ENCODE results near the gene IRAK3.

IRAK3 gene

GRCh38 chr12:66262737-66263136 is 73.7 kb downstream of the IRAK3 start:
- TF ChIP-seq SIN3A (IDR thresholded peaks at IDR 0.05; ENCODE audit: borderline replicate concordance, insufficient read depth, low read length) (no peak), REST (IDR thresholded peaks at IDR 0.05; ENCODE audit: insufficient read depth in 1 of 2, low read depth in 2 of 2, low read length in 2 of 2) (no peak), POLR2AphosphoS5 (IDR thresholded peaks at IDR 0.05; ENCODE audit: low read depth, low read length) (no peak), TAF1 (IDR thresholded peaks at IDR 0.05; ENCODE audit: borderline replicate concordance, insufficient read depth, low read length) (no peak), FOXP2 (optimal IDR thresholded peaks at IDR 0.05; ENCODE audit: borderline replicate concordance, extremely low read depth, extremely low read length, insufficient read depth) (no peak)

GRCh38 chr12:66268562-66268961 is 79.5 kb downstream of the IRAK3 start:
- no peak for TF ChIP-seq REST (IDR thresholded peaks at IDR 0.05; ENCODE audit: insufficient read depth in 1 of 2, low read depth in 2 of 2, low read length in 2 of 2)
- no peak for TF ChIP-seq TAF1 (IDR thresholded peaks at IDR 0.05; ENCODE audit: borderline replicate concordance, insufficient read depth, low read length)
- no peak for TF ChIP-seq POLR2AphosphoS5 (IDR thresholded peaks at IDR 0.05; ENCODE audit: low read depth, low read length)
- TF ChIP-seq FOXP2 (optimal IDR thresholded peaks at IDR 0.05; ENCODE audit: borderline replicate concordance, extremely low read depth, extremely low read length, insufficient read depth) = no peak
- TF ChIP-seq SIN3A (IDR thresholded peaks at IDR 0.05; ENCODE audit: borderline replicate concordance, insufficient read depth, low read length) = no peak

- TF ChIP-seq SIN3A (IDR thresholded peaks at IDR 0.05; ENCODE audit: borderline replicate concordance, insufficient read depth, low read length) (no peak), POLR2AphosphoS5 (IDR thresholded peaks at IDR 0.05; ENCODE audit: low read depth, low read length) (no peak), REST (IDR thresholded peaks at IDR 0.05; ENCODE audit: insufficient read depth in 1 of 2, low read depth in 2 of 2, low read length in 2 of 2) (no peak), TAF1 (IDR thresholded peaks at IDR 0.05; ENCODE audit: borderline replicate concordance, insufficient read depth, low read length) (no peak), FOXP2 (optimal IDR thresholded peaks at IDR 0.05; ENCODE audit: borderline replicate concordance, extremely low read depth, extremely low read length, insufficient read depth) (no peak)
Measured at GRCh38 chr12:66269142-66269541, 80.1 kb downstream of the IRAK3 start.

- TF ChIP-seq TAF1 (IDR thresholded peaks at IDR 0.05; ENCODE audit: borderline replicate concordance, insufficient read depth, low read length) = no peak
- no peak for TF ChIP-seq POLR2AphosphoS5 (IDR thresholded peaks at IDR 0.05; ENCODE audit: low read depth, low read length)
- no peak for TF ChIP-seq SIN3A (IDR thresholded peaks at IDR 0.05; ENCODE audit: borderline replicate concordance, insufficient read depth, low read length)
- no peak for TF ChIP-seq FOXP2 (optimal IDR thresholded peaks at IDR 0.05; ENCODE audit: borderline replicate concordance, extremely low read depth, extremely low read length, insufficient read depth)
- TF ChIP-seq REST (IDR thresholded peaks at IDR 0.05; ENCODE audit: insufficient read depth in 1 of 2, low read depth in 2 of 2, low read length in 2 of 2) = no peak
Measured at GRCh38 chr12:66269757-66270383, 80.9 kb downstream of the IRAK3 start.
